GM21723 (cell line): Measurements from ENCODE around the gene RHAG.
"Not testable (repeated sequence)": the region's sequence is repeated elsewhere in the genome, so short reads cannot be mapped to it uniquely, and the experiment has no call there.

Source experiments
- ATAC-seq: cut with Tn5 transposase; IDR thresholded peaks from one replicate; pipeline ENCODE4 v1.9.1; 2021; ENCODE audit warnings: mild to moderate bottlenecking, moderate library complexity; ENCODE audit not compliant: unreplicated experiment

The RHAG gene

GRCh38 chr6:49636713-49637349 lies at the start of gene RHAG:
RHAG (minus strand) TSS chr6:49636839; CDS start chr6:49636812, 27 bp downstream.
- no peak for ATAC-seq

- no peak for ATAC-seq
Observed at GRCh38 chr6:49676671-49677281, 40.1 kb upstream of the RHAG start.

GRCh38 chr6:49675816-49676215 lies 39.2 kb upstream of the RHAG start:
- ATAC-seq: no peak

GRCh38 chr6:49668083-49668511 lies 31.5 kb upstream of the RHAG start:
- no peak for ATAC-seq

- no peak for ATAC-seq
Observed at GRCh38 chr6:49666930-49667757, 30.5 kb upstream of the RHAG start.

GRCh38 chr6:49666480-49666879 lies 29.8 kb upstream of the RHAG start:
- no peak for ATAC-seq

GRCh38 chr6:49664817-49665216 lies 28.2 kb upstream of the RHAG start:
- ATAC-seq: no peak

- ATAC-seq: not testable (repeated sequence)
Observed at GRCh38 chr6:49664054-49664453, 27.4 kb upstream of the RHAG start.

- ATAC-seq: no peak
Observed at GRCh38 chr6:49662892-49663261, 26.2 kb upstream of the RHAG start.

- no peak for ATAC-seq
Observed at GRCh38 chr6:49662231-49662891, 25.7 kb upstream of the RHAG start.

GRCh38 chr6:49653942-49654341 lies 17.3 kb upstream of the RHAG start:
- no peak for ATAC-seq

GRCh38 chr6:49653438-49653837 lies 16.8 kb upstream of the RHAG start:
- no peak for ATAC-seq

- ATAC-seq: no peak
Observed at GRCh38 chr6:49651239-49651638, 14.6 kb upstream of the RHAG start.

- no peak for ATAC-seq
Observed at GRCh38 chr6:49649988-49650387, 13.3 kb upstream of the RHAG start.

GRCh38 chr6:49648036-49648435 lies 11.4 kb upstream of the RHAG start:
- ATAC-seq: no peak

- ATAC-seq: no peak
Observed at GRCh38 chr6:49647476-49647875, 10.8 kb upstream of the RHAG start.

- no peak for ATAC-seq
Observed at GRCh38 chr6:49646942-49647341, 10.3 kb upstream of the RHAG start.

- no peak for ATAC-seq
Observed at GRCh38 chr6:49646130-49646824, 9.6 kb upstream of the RHAG start.

- no peak for ATAC-seq
Observed at GRCh38 chr6:49645139-49645538, 8.5 kb upstream of the RHAG start.

GRCh38 chr6:49639177-49639817 lies 2.7 kb upstream of the RHAG start:
- no peak for ATAC-seq
